ENCODE data around the gene DDIT3. TPM values are rescaled to one million over a fixed set of nuclear protein-coding genes. Genes with fewer than 3 reads are reported as not detected.

DDIT3 gene
- total RNA-seq, 1 donor, result 18.1 TPM

GRCh38 chr12:57489157-57489641 is 31.1 kb downstream of the DDIT3 start:
- DNase-seq (ENCODE audit: low read depth), result no peak
- H3K4me3 ChIP-seq (ENCODE audit: low read depth, low read length), result peak overlapping the region; percentile 96
- TF ChIP-seq CTCF (IDR thresholded peaks at IDR 0.05; ENCODE audit: insufficient read depth, low read depth, low read length), result no peak

GRCh38 chr12:57488402-57489156 is 31.7 kb downstream of the DDIT3 start:
- DNase-seq (ENCODE audit: low read depth), result peak; percentile 30
- TF ChIP-seq CTCF (IDR thresholded peaks at IDR 0.05; ENCODE audit: insufficient read depth, low read depth, low read length), result no peak
- H3K4me3 ChIP-seq (ENCODE audit: low read depth, low read length), result peak overlapping the region; percentile 96

GRCh38 chr12:57487597-57488401 is 32.5 kb downstream of the DDIT3 start, which contains the start of gene MARS1:
Gene MARS1, plus strand, starts transcription at chr12:57488068. Its CDS starts 23 bp downstream, at chr12:57488091.
- H3K4me3 ChIP-seq (ENCODE audit: low read depth, low read length), result peak within 1 kb of the TSS; percentile 96
- peak; percentile 97 for DNase-seq (ENCODE audit: low read depth)
- TF ChIP-seq CTCF (IDR thresholded peaks at IDR 0.05; ENCODE audit: insufficient read depth, low read depth, low read length), result no peak

GRCh38 chr12:57487055-57487596 is 33.2 kb downstream of the DDIT3 start:
- peak overlapping the region; percentile 96 for H3K4me3 ChIP-seq (ENCODE audit: low read depth, low read length)
- TF ChIP-seq CTCF (IDR thresholded peaks at IDR 0.05; ENCODE audit: insufficient read depth, low read depth, low read length), result no peak
- no peak for DNase-seq (ENCODE audit: low read depth)

- H3K4me3 ChIP-seq (ENCODE audit: low read depth, low read length), result no peak overlapping the region
- no peak for TF ChIP-seq CTCF (IDR thresholded peaks at IDR 0.05; ENCODE audit: insufficient read depth, low read depth, low read length)
- no peak for DNase-seq (ENCODE audit: low read depth)
Observed at GRCh38 chr12:57485695-57486094, 34.6 kb downstream of the DDIT3 start.

- no peak overlapping the region for H3K4me3 ChIP-seq (ENCODE audit: low read depth, low read length)
- DNase-seq (ENCODE audit: low read depth), result peak; percentile 36
- TF ChIP-seq CTCF (IDR thresholded peaks at IDR 0.05; ENCODE audit: insufficient read depth, low read depth, low read length), result no peak
Observed at GRCh38 chr12:57483466-57483865, 36.8 kb downstream of the DDIT3 start.
